NCI-H2107 (cell line): ENCODE results near the gene DNAJC12.
"Not testable (repeated sequence)": the region's sequence is repeated elsewhere in the genome, so short reads cannot be mapped to it uniquely, and the experiment has no call there.

ENCODE experiments used
- DNase-seq: peaks from one replicate; lab custom pipeline; 2025; lab: John Stamatoyannopoulos, UW

DNAJC12 gene

GRCh38 chr10:67839951-67840350 is 2.0 kb upstream of the DNAJC12 start:
- no peak for DNase-seq

GRCh38 chr10:67839511-67839910 is 1.5 kb upstream of the DNAJC12 start:
- not testable (repeated sequence) for DNase-seq

- no peak for DNase-seq
Measured at GRCh38 chr10:67836972-67837371, 1.0 kb downstream of the DNAJC12 start.

GRCh38 chr10:67836488-67836887 is 1.5 kb downstream of the DNAJC12 start:
- DNase-seq: no peak

GRCh38 chr10:67835541-67836394 is 2.2 kb downstream of the DNAJC12 start:
- not testable (repeated sequence) for DNase-seq

- DNase-seq: no peak
Measured at GRCh38 chr10:67834375-67834774, 3.6 kb downstream of the DNAJC12 start.

GRCh38 chr10:67827811-67828210 is 10.2 kb downstream of the DNAJC12 start:
- DNase-seq: no peak

- no peak for DNase-seq
Measured at GRCh38 chr10:67819768-67820204, 18.2 kb downstream of the DNAJC12 start.

- DNase-seq: peak; percentile 21
Measured at GRCh38 chr10:67818323-67818722, 19.7 kb downstream of the DNAJC12 start.

- no peak for DNase-seq
Measured at GRCh38 chr10:67816719-67817118, 21.3 kb downstream of the DNAJC12 start.

GRCh38 chr10:67815571-67816059 is 22.4 kb downstream of the DNAJC12 start:
- DNase-seq: peak; percentile 11

GRCh38 chr10:67812007-67812406 is 26.0 kb downstream of the DNAJC12 start:
- no peak for DNase-seq

- DNase-seq: no peak
Measured at GRCh38 chr10:67809107-67809506, 28.9 kb downstream of the DNAJC12 start.

GRCh38 chr10:67808704-67809103 is 29.3 kb downstream of the DNAJC12 start:
- DNase-seq: no peak

- DNase-seq: no peak
Measured at GRCh38 chr10:67807855-67808456, 30.0 kb downstream of the DNAJC12 start.

GRCh38 chr10:67804395-67804678 is 33.7 kb downstream of the DNAJC12 start:
- DNase-seq: no peak

GRCh38 chr10:67803588-67804394 is 34.2 kb downstream of the DNAJC12 start:
- DNase-seq: no peak

- DNase-seq: no peak
Measured at GRCh38 chr10:67802767-67803538, 35.0 kb downstream of the DNAJC12 start.

- no peak for DNase-seq
Measured at GRCh38 chr10:67801118-67801517, 36.9 kb downstream of the DNAJC12 start.

GRCh38 chr10:67794909-67795460 is 43.0 kb downstream of the DNAJC12 start:
- DNase-seq: no peak

- DNase-seq: no peak
Measured at GRCh38 chr10:67794256-67794655, 43.7 kb downstream of the DNAJC12 start.

GRCh38 chr10:67793313-67793712 is 44.7 kb downstream of the DNAJC12 start:
- DNase-seq: no peak
